LHCN-M2 (cell line): ENCODE data around the gene KCNMA1. TPM values are rescaled to one million over a fixed set of nuclear protein-coding genes. Genes with fewer than 3 reads are reported as not detected.

Experiments
- DNase-seq: peaks from one replicate; pipeline ENCODE4 v3.0.0-alpha.2; 2012; ENCODE audit warnings: low read depth
- total RNA-seq: library from RNA; depleted of rRNA; stranded (reverse); fragments of >200 nt; gene quantifications from 2 replicates; pipeline ENCODE4 v1.2.3, GENCODE V29; 2014

The KCNMA1 gene
- total RNA-seq, 1 experiment from 2014 or later, result 28.6 TPM

DNA sequence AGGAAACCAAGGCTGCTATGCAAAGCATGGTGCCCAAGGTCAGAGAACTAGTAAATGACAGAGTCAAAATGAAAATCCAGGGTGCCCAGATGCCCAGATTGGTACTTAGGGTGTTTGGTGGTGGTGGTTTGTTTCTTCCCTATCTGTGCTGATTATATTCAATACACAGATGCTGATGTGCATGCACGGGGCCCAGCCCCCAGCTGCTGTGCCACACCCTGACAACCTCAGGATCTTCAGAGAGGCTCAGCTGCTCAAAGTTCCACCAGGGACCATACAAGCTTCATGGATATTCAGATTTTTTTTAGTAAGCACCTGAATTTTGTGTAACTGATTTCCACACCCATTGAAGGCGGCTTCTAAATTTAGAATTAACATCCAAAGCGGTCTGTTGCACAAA is 75.6 kb downstream of the KCNMA1 start:
- no peak for DNase-seq

DNA sequence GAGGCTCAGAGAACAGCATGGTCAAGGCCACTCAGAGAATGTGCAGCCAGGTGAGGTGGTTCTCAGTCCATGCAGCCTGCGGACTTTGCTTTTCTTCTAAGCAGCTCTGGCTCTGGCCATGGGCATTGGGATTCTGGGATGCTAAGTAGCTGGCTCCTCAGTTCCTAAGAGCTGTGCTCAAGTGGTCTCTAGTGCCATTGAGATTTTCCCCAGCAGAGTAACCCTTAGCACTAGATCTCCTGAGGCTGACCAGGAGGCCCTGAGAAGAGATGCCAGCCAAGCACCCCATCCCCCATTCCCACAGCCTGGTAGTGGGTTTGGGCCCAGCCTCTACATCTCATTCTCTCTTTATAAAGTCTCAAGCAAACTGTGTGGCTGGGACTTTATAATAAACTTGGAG is 77.1 kb downstream of the KCNMA1 start:
- no peak for DNase-seq

DNA sequence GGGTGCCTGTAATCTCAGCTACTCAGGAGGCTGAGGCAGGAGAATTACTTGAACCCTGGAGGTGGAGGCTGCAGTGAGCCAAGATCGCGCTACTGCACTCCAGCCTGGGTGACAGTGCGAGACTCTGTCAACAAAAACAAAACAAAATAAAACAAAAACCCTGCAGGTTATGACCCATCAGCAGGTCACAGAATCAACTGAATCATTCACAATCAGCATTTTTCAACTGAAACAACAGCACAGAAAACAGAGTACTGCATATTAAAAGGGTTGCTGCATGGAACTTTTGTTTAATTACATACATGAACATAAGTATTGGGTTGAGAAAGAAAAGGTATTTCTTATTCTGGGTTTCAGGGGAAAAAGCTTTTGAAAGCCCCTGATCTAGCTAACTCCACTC is 77.6 kb downstream of the KCNMA1 start:
- DNase-seq, result no peak

DNA sequence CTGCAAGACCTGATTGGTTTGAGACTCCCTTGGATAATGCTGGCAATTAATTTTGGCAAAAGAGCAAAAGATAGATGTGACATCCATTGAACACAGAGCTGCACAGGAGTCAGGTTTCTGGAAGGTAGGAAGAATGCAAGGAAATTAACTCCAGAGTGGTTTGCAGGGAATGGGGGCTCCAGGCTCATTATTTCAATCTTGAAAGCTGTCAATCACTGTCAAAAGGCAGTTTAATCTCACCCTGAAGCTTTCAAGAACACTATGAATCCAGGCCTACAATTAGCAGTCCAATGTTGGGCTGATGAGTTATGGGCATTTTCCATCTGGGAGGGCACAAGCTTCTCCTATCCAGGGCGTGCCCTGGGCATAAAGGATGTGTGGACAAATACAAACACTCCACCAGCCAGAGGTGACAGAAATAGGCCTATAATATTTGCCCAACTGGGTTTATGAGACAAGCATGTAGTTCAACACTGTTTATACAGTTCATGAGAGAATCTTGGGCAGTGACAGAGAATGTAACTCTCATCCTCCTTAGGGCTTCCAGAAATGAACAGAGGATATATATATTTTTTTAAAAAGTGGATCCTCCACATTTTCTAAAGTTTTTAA is 80.5 kb downstream of the KCNMA1 start:
- no peak for DNase-seq

DNA sequence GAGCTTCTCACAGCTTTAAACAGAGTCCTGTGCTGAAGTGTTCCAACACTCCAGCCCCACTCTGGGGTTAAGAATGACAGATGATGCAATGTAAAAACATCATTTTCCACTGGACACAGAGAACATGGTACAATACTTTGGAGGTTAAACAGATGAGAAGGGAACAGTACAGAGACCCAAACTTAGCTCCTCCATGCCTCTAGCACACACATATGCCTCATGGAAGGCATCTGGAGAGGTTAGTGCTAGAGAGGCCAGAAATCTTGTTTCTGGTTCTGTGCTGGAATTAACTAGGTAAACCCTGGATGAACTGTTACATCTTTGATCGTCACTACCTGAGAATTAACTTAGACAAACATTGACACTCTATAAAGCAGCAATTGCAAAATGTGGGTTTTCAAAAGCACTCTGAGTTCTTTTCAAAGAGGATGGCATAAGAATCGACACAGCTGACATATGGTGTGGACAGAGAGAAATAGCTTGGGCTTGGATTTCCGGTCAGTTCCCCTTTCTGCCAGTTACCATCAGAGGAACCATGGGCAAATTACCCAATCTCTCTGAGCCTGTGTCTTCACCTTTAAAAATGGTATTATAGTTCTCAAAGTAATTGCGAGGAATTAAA is 81.9 kb downstream of the KCNMA1 start:
- DNase-seq, result no peak

DNA sequence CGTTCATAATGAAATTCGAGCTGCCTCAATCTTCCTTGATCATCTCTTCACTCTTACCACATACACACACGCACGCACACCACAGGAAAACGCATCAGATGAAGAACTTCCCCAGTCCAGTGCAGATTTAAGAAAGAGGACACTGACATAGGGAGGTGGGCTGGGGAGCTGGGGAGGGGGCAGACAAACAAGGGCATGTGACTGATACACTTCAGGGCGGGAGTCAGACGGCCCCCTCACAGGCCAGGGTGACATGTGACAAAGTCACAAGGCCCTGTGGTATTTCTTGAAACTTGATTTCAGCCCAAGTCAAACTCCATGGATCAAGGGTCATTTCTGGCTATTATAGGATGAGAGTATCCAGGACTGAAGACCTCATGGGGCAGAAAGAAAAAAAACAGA is 82.6 kb downstream of the KCNMA1 start:
- no peak for DNase-seq

DNA sequence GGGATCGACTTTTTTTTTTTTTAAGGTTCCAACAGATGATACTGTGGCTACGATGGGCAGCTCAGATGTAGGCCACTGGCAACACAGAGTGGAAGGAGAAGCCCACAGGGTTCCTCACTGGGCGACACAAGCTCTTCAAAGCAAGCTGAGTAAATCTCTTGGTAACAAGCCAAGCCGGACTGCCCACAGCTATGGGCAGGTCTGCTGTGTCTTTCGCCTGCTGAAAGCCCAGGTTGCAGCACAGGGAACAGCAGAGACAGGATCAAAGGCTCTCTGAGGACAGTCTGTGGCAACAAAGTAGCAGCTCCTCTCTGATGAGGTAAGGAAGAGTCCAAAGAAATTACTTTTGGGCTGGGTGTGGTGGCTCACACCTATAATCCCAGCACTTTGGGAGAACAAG is 83.6 kb downstream of the KCNMA1 start:
- DNase-seq, result no peak

DNA sequence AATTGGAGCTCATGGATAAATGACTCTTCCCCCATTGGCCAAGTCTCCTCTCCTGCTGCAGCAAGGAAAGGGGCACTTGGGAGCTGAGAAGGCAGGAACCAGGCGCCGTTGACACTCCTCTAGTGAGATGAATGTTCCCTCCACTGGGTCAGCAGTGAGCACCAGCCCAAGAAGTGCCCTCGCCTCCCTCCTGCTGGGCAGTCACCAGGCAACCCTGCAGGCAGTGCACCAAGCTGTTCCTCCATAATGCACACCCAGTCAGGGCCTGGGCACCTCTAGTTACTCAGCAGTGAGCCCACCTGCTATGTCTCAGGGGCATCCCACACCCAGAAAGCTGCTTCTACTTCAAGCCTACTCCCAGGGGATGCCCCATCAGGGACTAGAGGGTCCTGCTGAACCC is 84.3 kb downstream of the KCNMA1 start:
- no peak for DNase-seq

DNA sequence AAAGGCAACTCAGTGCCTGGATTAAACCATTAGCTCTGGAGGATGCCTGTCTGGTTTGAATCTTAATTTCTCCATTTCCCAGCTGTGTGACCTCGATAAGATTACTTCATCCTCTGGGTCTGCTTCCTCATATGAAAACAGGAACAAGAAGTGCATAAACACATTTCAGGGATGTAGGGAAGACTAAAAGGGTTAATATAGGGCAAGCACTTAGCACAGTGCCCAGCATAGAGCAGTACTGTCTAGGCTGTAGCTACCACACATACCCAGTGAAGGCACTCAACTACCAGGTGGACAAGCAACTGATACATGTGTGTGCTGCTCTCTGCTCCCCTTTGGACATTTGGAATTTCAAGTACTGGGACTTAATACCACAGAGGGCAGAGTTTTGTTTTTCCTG is 85.4 kb downstream of the KCNMA1 start:
- DNase-seq, result no peak

DNA sequence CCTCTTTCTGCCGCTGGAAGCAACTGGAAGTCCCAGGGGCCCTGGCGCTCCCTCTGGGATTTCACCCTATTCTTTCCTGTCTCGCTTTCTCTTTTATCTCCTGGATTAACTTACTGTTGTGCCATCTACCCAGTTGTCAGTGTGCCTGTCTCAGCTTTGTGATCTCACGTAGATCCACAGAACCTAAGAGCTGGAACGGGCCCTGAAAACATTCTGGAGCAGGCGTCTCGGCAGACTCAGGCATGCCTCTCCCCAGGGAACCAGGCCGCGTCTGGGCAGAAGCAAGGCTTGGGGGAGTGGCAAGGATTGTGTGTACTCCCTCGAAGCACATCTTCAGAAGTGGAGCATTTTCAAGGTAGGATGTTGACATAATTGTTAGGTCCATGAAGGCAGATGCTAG is 87.2 kb downstream of the KCNMA1 start:
- no peak for DNase-seq

DNA sequence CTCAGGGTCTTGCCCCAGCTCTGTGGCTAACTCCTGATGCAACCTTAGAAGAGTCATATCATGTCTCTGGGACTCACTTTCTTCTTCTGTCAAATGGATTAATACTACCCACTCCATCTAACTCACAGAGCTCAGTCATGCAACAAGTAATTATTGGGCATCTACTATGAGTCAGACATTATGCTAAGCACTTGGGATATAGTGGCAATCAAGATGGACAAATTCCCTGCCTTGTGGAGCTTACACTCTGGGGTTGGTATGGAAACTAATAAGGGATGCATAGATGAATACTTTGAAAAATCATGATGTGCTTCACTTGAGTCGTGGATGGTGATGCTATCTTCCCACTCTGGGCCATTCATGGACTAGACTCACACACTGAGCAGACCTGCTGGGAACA is 88.9 kb downstream of the KCNMA1 start:
- no peak for DNase-seq

DNA sequence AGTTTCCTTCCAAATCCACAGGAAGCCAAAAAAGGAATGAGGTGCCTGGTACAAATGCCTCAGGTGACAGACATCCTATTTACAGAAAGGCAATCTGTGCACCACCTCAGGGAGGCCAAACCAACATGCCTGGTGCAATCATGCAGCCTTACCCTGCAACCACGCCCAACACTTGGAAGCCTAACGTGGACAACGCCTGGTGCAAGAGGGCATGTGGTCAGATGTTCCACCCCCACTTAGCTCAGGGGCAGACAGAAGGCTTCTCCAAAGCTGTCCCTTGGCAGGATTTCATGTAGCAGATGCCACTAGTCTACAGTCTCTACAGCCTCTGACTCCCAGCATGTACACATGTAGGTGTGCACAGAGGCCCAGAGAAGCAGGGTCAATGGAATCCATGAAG is 89.5 kb downstream of the KCNMA1 start:
- DNase-seq, result no peak

DNA sequence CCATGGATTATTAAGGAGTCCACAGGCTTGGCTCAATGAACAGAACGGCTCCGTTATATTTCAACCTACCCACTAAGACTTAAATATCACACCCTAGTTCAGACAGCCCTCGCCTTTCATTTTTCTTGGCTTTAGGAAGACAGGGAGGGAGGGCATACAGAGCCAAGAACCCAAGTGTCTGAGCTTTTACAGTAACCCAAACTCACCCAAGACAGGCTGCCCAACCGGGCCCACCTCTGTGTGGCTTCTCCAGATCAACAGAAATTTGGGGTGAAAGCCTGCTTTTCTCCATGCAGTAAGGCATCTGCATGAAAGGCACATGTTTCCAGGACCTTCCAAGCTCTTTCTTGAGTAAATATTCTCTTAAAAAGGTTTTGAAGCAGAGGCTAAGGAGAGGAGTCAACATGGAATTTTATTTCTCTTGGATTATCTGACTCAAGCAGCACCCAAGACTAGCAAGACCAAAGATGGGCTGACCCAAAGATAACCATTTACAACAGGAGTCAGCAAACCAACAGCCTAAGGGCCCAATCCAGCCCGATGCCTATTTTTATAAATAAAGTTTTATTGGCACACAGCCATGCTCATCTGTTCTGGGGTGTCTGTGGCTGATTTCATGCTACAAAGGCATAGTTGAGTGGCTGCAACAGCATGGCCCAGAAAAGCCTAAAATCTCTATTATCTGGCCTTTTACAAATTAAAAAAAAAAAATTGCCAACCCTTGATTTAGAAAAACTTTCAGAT is 90.1 kb downstream of the KCNMA1 start:
- DNase-seq, result no peak

DNA sequence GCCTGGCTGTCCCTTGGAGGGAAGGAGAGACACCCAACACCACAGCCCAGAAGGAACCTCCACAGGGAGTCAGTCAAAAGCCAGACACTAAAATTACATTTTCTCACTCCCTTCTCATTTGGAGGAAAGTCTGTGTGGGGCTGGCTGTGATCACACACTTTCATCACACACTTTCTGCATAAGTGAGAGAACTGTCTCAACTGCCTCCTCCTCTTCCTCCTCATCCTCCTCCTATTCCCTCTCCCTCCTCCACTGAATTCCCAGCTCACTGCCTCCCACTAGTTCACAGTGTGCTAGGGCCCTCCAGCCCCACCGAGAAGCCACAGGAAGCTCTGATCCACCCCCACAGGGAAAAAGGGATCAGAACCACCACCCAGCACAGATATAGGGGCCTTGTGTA is 91.6 kb downstream of the KCNMA1 start:
- DNase-seq, result no peak

DNA sequence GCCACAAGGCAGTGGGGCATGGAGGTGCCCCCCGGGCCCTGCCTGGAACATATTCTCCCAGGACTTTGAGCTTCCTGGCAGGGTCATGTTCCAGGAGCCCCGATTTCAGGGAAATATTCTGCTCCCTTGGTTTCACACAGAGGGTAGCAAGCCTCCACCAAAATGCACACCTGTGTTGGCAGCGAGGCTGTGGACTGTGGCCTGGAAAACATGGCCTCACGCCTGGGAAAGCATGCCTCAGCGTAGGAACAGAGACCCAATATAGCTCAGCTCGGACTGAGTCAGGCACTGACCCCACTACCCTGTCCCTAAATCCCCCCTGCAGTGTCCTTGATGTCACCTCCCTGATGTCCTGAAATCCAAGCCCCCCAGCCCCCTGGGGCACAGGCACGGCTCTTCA is 92.0 kb downstream of the KCNMA1 start:
- no peak for DNase-seq

DNA sequence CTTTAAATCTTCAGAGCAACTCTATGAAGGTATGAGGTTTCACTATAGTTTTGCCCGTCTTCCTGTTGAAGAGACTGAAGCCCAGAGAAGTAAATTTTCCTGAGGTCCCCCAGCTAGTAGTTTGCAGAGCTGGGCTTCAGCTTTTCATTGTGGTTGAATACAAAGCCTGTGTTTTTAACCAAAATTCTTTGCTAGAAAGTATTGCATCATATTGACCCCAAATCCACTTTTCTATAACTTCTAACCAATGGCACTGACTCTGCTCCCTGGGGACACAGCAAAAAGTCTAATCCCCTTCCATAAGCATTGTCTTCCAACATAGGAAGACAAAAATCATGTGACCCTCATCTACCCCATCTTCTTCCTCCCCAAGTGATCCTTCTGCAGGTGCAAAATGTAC is 93.0 kb downstream of the KCNMA1 start:
- DNase-seq, result no peak

DNA sequence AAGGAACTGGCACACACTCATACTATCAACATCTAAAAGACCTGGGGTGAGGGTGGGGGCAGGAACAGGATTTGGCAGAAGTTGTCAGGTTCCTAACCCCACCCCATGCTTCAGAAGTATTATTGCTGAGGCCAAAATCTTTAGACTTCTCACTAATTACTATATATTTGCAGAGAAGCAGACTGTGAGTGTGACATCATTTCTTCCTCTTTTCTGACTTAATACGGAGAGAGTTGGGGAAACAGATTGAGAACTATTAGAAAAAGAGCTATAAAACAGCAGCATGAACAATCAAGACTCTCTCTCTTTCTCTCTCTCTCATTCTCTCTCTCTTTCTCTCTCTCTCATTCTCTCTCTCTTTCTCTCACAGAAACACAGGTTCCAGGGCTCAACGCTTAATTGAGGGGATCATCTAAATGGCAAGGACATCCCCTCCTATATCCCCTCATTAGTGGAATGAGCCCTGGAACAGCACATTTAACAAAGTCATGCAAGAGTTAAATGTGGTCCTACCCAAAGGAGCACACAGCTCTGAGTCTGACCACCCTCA is 94.8 kb downstream of the KCNMA1 start:
- no peak for DNase-seq

DNA sequence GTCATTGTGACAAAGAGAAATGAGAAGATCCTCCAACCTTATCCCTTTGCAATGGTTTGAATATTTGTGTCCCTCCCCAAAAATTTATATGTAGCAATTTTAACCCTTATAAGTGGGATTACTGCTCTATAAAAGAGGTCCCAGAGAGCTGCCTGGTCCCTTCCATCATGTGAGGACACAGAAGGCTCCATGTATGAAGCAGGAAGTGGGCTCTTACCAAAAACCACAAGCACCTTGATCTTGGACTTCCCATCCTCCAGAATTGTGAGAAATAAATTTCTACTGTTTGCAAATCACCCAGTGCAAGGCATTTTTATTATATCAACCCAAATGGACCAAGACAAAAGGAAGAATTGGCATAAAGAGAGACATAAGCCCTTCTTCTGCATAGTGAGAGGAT is 95.7 kb downstream of the KCNMA1 start:
- no peak for DNase-seq

DNA sequence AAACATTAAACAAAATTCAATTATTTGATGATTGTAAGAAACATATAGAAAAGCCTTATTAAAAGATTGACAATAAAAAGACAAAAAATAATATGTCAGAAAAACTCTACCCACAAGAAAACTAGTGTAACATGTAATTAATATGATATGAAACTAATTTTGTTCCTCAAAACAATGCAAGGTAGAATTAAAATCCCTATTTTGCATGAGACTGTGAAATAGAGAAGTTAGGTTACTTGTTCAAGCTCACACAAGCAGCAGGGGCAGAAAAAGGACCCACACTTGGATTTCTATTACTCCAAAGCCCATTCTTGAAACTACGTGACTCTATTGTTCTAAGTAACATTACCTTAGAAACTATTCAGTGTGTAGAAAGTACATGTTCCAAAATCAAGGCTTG is 96.4 kb downstream of the KCNMA1 start:
- no peak for DNase-seq

DNA sequence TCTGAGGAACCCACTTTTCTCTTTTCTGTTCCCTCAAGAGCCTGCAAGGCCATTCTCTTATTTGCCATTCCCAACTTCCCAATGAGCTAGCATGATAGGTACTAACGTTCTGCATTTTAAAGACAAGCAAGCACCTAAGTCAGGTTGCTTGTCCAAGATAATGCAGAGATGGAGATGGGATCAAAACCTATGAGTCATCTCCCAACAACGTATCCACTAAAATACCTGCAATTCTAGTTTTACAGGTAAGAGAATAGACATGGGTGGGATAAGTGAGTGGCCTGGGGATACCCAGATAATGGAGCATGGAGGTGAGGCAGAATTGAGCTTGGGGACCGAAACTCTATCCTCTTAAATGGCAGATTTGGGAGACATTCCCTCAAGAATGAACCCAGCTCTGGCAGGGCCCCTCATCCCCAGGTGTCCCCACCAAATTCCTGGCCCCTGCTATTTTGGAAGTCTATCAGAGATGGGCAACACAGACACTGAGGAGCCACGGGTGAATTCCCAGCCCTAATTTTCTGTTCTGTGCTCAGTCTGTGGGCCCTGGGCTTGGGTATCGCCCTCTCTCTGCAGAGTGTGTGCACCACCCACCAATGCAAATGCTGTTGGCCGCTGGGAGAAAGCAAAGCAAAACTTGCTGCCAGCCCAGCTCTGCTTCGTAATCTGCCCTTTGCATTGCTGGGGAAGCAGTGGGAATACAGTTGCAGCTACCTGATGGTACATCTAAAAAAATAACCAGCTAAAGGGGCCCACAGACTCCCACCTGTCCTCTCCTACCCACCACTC is 98.3 kb downstream of the KCNMA1 start:
- no peak for DNase-seq

DNA sequence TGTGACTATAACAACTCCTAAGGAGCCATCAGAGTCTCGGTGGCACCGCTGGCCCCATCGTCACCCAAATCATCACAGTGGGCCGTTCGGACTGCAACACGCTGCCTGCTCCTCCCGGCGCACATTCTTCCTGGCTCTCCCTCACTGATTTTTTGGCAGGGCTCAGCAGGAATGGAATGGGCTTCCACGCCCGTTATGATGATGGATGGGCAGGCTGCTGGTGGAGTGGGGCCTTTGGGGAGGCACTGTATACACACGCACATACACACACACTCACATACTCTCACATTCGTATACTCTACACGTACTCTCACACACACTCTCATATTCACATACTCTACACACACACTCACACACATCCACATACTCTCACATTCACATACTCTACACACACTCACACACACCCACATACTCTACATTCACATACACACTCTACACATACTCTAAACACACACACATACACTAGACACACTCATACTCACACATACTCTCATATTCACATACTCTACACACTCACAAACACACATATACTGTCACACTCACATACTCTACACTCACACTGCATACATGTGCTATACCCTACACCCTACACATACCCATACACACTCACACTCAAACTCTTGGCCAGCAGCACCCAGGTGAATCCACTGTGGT is 99.8 kb downstream of the KCNMA1 start:
- no peak for DNase-seq

DNA sequence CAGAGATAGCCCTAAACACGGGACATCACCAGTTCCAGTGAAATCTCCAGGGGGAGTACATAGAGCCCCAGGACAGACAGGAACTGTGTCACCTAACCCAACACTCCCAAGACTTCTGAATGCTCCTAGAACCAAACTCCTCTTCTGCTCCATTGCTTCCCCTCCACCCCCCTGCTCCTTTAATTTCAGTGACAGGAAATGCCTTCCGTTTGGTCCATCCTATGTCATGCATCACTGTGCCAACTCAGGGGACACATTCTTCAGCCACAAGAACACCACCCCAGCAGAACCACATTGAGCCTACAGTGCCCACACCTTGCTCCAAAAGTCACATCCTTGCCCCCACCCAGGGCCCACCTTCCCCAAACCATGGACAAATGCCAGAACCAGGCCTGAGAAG is 100.5 kb downstream of the KCNMA1 start:
- DNase-seq, result no peak
